ENCODE data around the gene DDB1.

GRCh38 chr11:61306221-61306620, 26.7 kb downstream of the DDB1 start:
- TF ChIP-seq, protein P1, sequence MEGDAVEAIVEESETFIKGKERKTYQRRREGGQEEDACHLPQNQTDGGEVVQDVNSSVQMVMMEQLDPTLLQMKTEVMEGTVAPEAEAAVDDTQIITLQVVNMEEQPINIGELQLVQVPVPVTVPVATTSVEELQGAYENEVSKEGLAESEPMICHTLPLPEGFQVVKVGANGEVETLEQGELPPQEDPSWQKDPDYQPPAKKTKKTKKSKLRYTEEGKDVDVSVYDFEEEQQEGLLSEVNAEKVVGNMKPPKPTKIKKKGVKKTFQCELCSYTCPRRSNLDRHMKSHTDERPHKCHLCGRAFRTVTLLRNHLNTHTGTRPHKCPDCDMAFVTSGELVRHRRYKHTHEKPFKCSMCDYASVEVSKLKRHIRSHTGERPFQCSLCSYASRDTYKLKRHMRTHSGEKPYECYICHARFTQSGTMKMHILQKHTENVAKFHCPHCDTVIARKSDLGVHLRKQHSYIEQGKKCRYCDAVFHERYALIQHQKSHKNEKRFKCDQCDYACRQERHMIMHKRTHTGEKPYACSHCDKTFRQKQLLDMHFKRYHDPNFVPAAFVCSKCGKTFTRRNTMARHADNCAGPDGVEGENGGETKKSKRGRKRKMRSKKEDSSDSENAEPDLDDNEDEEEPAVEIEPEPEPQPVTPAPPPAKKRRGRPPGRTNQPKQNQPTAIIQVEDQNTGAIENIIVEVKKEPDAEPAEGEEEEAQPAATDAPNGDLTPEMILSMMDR (IDR thresholded peaks at IDR 0.05), result no peak
- TF ChIP-seq POLR2A (IDR thresholded peaks at IDR 0.05) (no peak), POLR2AphosphoS5 (IDR thresholded peaks at IDR 0.05) (no peak)

Measured in breast epithelium (tissue), 3 donors.